CD4-positive, alpha-beta T cell treated with Interleukin-21 for 1 hour (primary cell): ENCODE measurements around the gene GIPC2.

Experiments used
- DNase-seq: peaks from one replicate; pipeline ENCODE4 v3.0.0-alpha.2; 2020

The GIPC2 gene

GRCh38 chr1:78153092-78153736 is 107.4 kb downstream of the GIPC2 start:
- DNase-seq, result no peak

GRCh38 chr1:78155121-78155520 is 109.4 kb downstream of the GIPC2 start:
- DNase-seq, result no peak

DNA sequence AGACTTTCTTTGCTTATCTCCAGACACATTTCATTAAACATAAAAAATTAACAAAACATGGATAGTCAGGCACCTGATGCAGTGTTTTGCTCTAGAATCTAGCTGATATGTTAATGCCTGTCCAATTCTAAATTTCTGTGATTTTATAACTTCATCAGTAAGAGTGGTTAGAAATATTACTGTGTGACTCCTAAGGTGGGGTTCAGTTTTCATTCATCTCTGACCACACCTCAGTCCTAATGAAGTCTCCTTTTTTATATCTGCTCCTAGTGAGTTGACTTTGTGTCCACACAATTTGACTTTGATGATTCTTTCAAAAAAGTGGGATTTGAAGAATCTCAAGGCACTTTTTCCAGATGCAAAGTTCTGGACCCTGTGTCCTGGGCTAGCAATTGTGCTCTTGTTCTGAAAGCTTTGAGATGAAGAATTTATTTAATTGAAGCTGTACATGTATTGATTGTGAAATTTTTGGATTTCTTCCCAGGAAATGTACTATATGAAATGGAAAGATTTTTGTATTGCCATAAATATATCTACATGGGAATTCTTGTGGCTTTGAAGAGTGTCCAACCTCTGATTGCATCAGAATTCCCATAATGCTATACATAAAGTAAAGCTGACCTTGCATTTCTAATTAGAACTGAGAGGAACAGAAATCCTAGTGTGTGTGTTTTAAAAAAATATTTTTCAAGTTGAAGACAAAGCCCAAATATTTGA is 111.2 kb downstream of the GIPC2 start:
- no peak for DNase-seq

- no peak for DNase-seq
These were observed 120.0 kb downstream of the GIPC2 start for GRCh38 chr1:78165816-78166215.

GRCh38 chr1:78168306-78168705 is 122.5 kb downstream of the GIPC2 start:
- no peak for DNase-seq

- DNase-seq, result no peak
These were observed 125.1 kb downstream of the GIPC2 start for GRCh38 chr1:78170859-78171258.

DNA sequence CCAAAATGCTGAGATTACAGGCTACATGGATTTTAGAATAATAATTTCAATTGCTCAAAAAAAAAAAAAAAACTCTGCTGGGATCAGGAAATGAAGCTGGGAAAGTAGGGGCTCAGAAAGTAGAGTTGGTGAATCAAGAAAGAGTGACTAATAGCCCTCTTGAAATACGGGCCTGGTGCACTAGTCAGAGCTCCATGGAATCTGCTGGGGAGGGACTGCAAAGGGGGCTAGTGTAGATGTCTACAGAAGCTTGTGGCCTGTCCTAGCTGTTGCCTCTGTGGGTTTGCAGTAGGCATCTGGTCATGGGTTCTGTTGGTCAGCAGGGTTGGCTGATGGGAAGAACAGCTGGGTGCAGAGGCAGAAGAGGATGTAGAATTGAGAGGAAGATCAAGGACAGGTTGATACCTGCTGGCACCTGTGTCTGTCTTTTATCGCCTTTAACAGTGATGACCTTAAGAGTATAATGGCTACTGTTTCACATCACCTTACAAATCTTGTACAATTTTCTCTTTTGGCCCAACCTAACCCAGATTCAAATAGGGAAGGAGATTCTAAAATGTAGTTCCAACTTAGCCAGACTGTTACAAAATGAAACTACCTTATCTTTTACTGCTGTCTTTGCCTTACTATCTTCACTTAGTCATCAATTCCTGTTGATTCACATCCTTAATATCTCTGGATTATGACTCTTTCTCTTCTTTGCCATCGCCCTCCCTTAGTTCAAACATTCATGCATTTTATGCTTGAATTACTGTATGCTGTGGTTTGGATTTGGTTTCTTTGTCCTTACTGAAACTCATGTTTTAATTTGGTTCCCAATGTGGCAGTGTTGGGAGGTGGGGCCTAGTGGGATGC is 126.2 kb downstream of the GIPC2 start:
- DNase-seq, result no peak

GRCh38 chr1:78176448-78176847 is 130.7 kb downstream of the GIPC2 start:
- no peak for DNase-seq

- DNase-seq, result no peak
These were observed 132.0 kb downstream of the GIPC2 start for GRCh38 chr1:78177708-78178270.

DNA sequence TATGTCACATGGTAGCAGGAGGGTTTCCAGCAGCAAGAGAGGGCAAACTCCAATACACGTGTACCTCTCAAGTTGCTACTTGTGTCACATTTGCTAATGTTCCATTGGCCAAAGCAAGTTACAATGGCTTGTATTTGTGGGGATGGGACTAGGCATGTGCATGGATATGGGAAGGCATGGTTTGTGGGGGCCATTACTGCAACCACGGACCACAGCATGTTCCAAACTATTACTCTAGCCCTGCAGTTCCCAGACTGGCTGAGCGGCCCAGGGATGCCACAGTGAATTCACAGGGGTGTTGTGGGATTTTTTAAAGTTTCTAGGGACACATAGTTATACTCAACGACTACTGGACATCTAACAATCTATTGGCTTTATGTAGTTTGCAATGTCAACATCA is 133.1 kb downstream of the GIPC2 start:
- DNase-seq, result no peak

- no peak for DNase-seq
These were observed 138.8 kb downstream of the GIPC2 start for GRCh38 chr1:78184460-78185072.
